ENCODE measurements around the gene PDZK1IP1. TPM values are rescaled to one million over a fixed set of nuclear protein-coding genes. Genes with fewer than 3 reads are reported as not detected.

The PDZK1IP1 gene
- total and polyA plus RNA-seq, 2 donors (not counting 1 experiment from before 2014, with no cell fraction given) = 0.21 TPM; not detected in 1

DNA sequence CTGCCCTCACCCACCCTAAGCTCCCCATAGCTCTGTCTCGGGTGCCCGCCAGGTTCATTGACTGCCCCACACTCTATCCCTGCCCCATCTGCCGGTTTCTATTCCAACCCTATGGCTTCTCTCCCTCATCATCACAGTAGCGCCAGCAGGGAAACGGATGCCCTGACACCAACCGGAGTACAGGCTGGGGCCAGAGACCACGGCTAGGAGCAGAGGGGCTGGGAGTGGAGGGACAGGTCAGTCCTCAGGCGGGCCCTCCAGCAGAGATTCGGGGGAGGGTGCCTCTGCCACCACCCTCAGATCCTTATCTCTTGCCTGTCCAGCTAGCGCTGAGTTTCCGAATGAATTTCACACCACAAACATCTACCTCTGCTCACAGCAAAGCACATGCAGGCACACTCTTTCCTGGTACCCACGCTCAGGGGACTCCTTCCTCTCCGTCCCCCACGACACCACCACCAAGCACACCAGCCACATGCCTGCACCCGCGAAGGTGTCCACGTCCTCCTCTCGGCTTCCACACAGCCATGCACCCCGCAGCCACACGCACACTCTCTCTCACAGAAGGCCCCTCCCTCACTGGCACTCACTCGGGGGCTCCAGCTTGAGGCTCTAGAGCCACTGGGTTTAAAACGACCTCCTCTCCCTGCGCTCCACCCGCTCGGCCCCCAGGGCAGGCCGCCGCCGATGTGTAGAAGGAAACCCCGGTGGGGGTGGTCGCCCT is 35.0 kb upstream of the PDZK1IP1 start:
- no peak for DNase-seq
- H3K27me3 ChIP-seq (replicated peaks in 1 of 4; ENCODE audit: control extremely low read depth in 1 of 4, control insufficient read depth in 3 of 4, insufficient read depth in 4 of 4, low read length in 3 of 4) = peaks cover 0 to 82% (median 44%) of the 10 kb centered on the region in 4 experiments
- peak; percentile 73 for TF ChIP-seq EZH2 (IDR thresholded peaks at IDR 0.05; ENCODE audit: borderline replicate concordance, insufficient read depth, low read depth, low read length, poor library complexity, severe bottlenecking)
- TF ChIP-seq, protein P1, sequence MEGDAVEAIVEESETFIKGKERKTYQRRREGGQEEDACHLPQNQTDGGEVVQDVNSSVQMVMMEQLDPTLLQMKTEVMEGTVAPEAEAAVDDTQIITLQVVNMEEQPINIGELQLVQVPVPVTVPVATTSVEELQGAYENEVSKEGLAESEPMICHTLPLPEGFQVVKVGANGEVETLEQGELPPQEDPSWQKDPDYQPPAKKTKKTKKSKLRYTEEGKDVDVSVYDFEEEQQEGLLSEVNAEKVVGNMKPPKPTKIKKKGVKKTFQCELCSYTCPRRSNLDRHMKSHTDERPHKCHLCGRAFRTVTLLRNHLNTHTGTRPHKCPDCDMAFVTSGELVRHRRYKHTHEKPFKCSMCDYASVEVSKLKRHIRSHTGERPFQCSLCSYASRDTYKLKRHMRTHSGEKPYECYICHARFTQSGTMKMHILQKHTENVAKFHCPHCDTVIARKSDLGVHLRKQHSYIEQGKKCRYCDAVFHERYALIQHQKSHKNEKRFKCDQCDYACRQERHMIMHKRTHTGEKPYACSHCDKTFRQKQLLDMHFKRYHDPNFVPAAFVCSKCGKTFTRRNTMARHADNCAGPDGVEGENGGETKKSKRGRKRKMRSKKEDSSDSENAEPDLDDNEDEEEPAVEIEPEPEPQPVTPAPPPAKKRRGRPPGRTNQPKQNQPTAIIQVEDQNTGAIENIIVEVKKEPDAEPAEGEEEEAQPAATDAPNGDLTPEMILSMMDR (IDR thresholded peaks at IDR 0.05) = no peak
- intact Hi-C loops (cut with micrococcal nuclease) = no loop called here
- no peak overlapping the region for H3K9ac ChIP-seq (ENCODE audit: low read length)
- peaks cover 0 to 12% (median 0%) of the 10 kb centered on the region in 3 donors for H3K9me3 ChIP-seq (ENCODE audit: control extremely low read depth in 1 of 3, control insufficient read depth in 2 of 3, insufficient read depth in 1 of 3, low read length in 2 of 3)
- CTCF ChIA-PET = no interaction called here
- H4K20me1 ChIP-seq (ENCODE audit: control insufficient read depth, insufficient read depth, low read length, poor library complexity, severe bottlenecking) = no peaks in the 10 kb centered on the region
- H3K27ac ChIP-seq (ENCODE audit: low read length in 2 of 2) = no peak overlapping the region
- no peak overlapping the region for H2AFZ ChIP-seq (ENCODE audit: insufficient read depth, low read depth, low read length, poor library complexity, severe bottlenecking)
- Mint-ChIP-seq H3K9me3 (ENCODE audit: insufficient read depth) (no peaks in the 10 kb centered on the region), H3K27me3 (peaks cover 40% of the 10 kb centered on the region), H3K4me3 (no peak overlapping the region), H3K4me1 (peaks cover 16% of the 10 kb centered on the region), H3K27ac (no peak overlapping the region)
- H3K4me1 ChIP-seq (ENCODE audit: control insufficient read depth in 2 of 2, insufficient read depth in 2 of 2, low read length in 2 of 2) = peaks cover 17 to 21% of the 10 kb centered on the region in 2 donors
- H3K36me3 ChIP-seq (replicated peaks in 1 of 2; ENCODE audit: control extremely low read depth in 1 of 2, control insufficient read depth in 1 of 2, extremely low read depth in 1 of 2, insufficient read depth in 2 of 2, low read length in 1 of 2) = no peaks in the 10 kb centered on the region
- H3K79me2 ChIP-seq (ENCODE audit: control insufficient read depth, insufficient read depth, low read length) = no peaks in the 10 kb centered on the region
- POLR2A ChIA-PET = no interaction called here
- 14% methylated on average over 26 of the region's 30 CpGs for WGBS (ENCODE audit: insufficient coverage)
- H3K4me2 ChIP-seq (replicated peaks; ENCODE audit: low read depth, low read length, poor library complexity, severe bottlenecking) = peak overlapping the region; percentile 69
- no peak for ATAC-seq (ENCODE audit: low read depth)
- H3K4me3 ChIP-seq (ENCODE audit: control extremely low read depth in 1 of 5, extremely low read depth in 1 of 5, insufficient read depth in 1 of 5, low read depth in 2 of 5, low read length in 4 of 5) = no peak overlapping the region

DNA sequence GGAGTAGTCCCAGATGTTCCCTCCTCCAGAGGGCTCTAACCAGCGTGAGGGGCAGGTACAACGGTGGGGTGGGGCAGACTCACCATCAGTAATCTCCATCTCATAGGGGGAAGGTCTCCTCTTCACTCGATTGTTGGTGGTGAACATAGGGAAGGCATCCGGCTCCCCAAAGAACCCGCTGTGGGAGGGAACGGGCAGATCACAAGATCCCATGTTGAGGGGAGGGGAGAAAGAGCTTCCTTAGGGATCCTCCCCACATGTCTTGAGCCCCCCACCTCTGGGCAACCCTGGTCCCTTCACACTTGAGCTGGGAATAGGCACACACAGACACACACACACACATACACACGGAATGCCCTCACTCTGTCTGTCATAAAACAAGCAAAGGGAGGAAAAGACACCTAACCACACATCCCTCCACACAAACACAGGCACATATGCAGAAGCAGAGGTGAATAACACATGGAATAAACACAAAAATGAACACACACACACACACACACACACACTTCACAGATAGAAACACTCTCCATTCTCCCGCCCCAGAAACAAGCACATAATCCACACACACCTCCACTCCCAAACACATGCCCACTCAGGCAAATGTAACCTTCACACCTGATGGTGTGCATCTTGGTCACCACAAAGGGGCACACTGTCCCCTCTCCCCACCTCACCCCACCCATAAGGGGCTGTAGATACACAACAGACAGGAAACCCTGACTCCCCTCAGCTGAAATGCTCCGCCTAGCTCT is 34.3 kb upstream of the PDZK1IP1 start:
- DNase-seq (no peak), ATAC-seq (ENCODE audit: low read depth) (no peak)
- no peak overlapping the region for H3K27ac Mint-ChIP-seq
- Histone ChIP-seq H3K36me3 (replicated peaks in 1 of 2; ENCODE audit: control extremely low read depth in 1 of 2, control insufficient read depth in 1 of 2, extremely low read depth in 1 of 2, insufficient read depth in 2 of 2, low read length in 1 of 2) (no peaks in the 10 kb centered on the region), H3K4me1 (ENCODE audit: control insufficient read depth in 2 of 2, insufficient read depth in 2 of 2, low read length in 2 of 2) (peaks cover 10 to 14% of the 10 kb centered on the region in 2 donors), H3K27me3 (replicated peaks in 1 of 4; ENCODE audit: control extremely low read depth in 1 of 4, control insufficient read depth in 3 of 4, insufficient read depth in 4 of 4, low read length in 3 of 4) (peaks cover 0 to 74% (median 37%) of the 10 kb centered on the region in 4 experiments), H3K79me2 (ENCODE audit: control insufficient read depth, insufficient read depth, low read length) (no peaks in the 10 kb centered on the region), H3K27ac (ENCODE audit: low read length in 2 of 2) (no peak overlapping the region), H3K4me3 (ENCODE audit: control extremely low read depth in 1 of 5, extremely low read depth in 1 of 5, insufficient read depth in 1 of 5, low read depth in 2 of 5, low read length in 4 of 5) (no peak overlapping the region), H3K9ac (ENCODE audit: low read length) (no peak overlapping the region), H2AFZ (ENCODE audit: insufficient read depth, low read depth, low read length, poor library complexity, severe bottlenecking) (no peak overlapping the region), H4K20me1 (ENCODE audit: control insufficient read depth, insufficient read depth, low read length, poor library complexity, severe bottlenecking) (no peaks in the 10 kb centered on the region), H3K4me2 (replicated peaks; ENCODE audit: low read depth, low read length, poor library complexity, severe bottlenecking) (no peak overlapping the region), H3K9me3 (ENCODE audit: control extremely low read depth in 1 of 3, control insufficient read depth in 2 of 3, insufficient read depth in 1 of 3, low read length in 2 of 3) (peaks cover 0 to 5% (median 0%) of the 10 kb centered on the region in 3 donors)
- ChIA-PET CTCF (no interaction called here), POLR2A (no interaction called here)
- intact Hi-C loops (cut with micrococcal nuclease) = no loop called here
- peaks cover 8% of the 10 kb centered on the region for H3K4me1 Mint-ChIP-seq
- peaks cover 33% of the 10 kb centered on the region for H3K27me3 Mint-ChIP-seq
- no peak overlapping the region for H3K4me3 Mint-ChIP-seq
- WGBS (ENCODE audit: insufficient coverage) = 83% methylated on average over 3 of the region's 9 CpGs
- no peaks in the 10 kb centered on the region for H3K9me3 Mint-ChIP-seq (ENCODE audit: insufficient read depth)
- TF ChIP-seq EZH2 (IDR thresholded peaks at IDR 0.05; ENCODE audit: borderline replicate concordance, insufficient read depth, low read depth, low read length, poor library complexity, severe bottlenecking) = no peak
- TF ChIP-seq, protein P1 (IDR thresholded peaks at IDR 0.05) = no peak
